Neural crest cell (in vitro differentiated cells): ENCODE data around the gene SLC51B. TPM values are rescaled to one million over a fixed set of nuclear protein-coding genes. Genes with fewer than 3 reads are reported as not detected.
A peak's percentile ranks its signal among the peaks of the same experiment; 100 is the strongest.

Experiments used
- DNase-seq: peaks from one replicate; pipeline ENCODE4 v3.0.0; 2021; ENCODE audit warnings: low read depth, mixed read lengths, low spot score
- H3K27ac Mint-ChIP-seq: one replicate; pipeline ENCODE4 v1.8.0; 2021; ENCODE audit warnings: mild to moderate bottlenecking, mixed read lengths; ENCODE audit not compliant: unreplicated experiment
- H3K27me3 Mint-ChIP-seq: 2 replicates; pipeline ENCODE4 v1.8.0; 2021; ENCODE audit warnings: low read depth, mild to moderate bottlenecking, mixed read lengths
- H3K36me3 Mint-ChIP-seq: 2 replicates; pipeline ENCODE4 v1.8.0; 2021; ENCODE audit warnings: low read depth, mild to moderate bottlenecking, mixed read lengths
- H3K4me1 Mint-ChIP-seq: 2 replicates; pipeline ENCODE4 v1.8.0; 2021; ENCODE audit warnings: mixed read lengths
- H3K4me3 Mint-ChIP-seq: one replicate; pipeline ENCODE4 v1.8.0; 2021; ENCODE audit warnings: mild to moderate bottlenecking, mixed read lengths
- H3K9me3 Mint-ChIP-seq: 2 replicates; pipeline ENCODE4 v1.8.0; 2021; ENCODE audit warnings: mixed read lengths
- CTCF ChIP-seq: fragments of 200-600 bp; sonication (generic); conservative IDR thresholded peaks from 2 replicates; pipeline ENCODE4 v1.5.0; 2021; ENCODE audit warnings: antibody characterized with exemption, mild to moderate bottlenecking
- total RNA-seq: library from RNA; stranded (reverse); gene quantifications from 2 replicates; pipeline ENCODE4 v1.2.1, GENCODE V29; 2021

Gene SLC51B
- total RNA-seq, 1 donor from 2014 or later, result not detected

GRCh38 chr15:65067645-65068402, 22.6 kb downstream of the SLC51B start, which contains the start of gene RASL12:
Gene RASL12 (minus strand): TSS chr15:65067991. CDS start chr15:65067835, 156 bp downstream.
- Mint-ChIP-seq H3K27me3 (peaks cover 35% of the 10 kb centered on the region), H3K27ac (peak within 1 kb of the TSS; percentile 57), H3K9me3 (no peaks in the 10 kb centered on the region), H3K4me1 (peaks cover 27% of the 10 kb centered on the region), H3K36me3 (no peaks in the 10 kb centered on the region), H3K4me3 (peak within 1 kb of the TSS; percentile 80)
- no peak for TF ChIP-seq CTCF
- DNase-seq, result no peak

- H3K9me3 Mint-ChIP-seq, result no peaks in the 10 kb centered on the region
- H3K4me1 Mint-ChIP-seq, result peaks cover 27% of the 10 kb centered on the region
- DNase-seq, result no peak
- H3K4me3 Mint-ChIP-seq, result peak overlapping the region; percentile 78
- H3K27ac Mint-ChIP-seq, result no peak overlapping the region
- no peak for TF ChIP-seq CTCF
- no peaks in the 10 kb centered on the region for H3K36me3 Mint-ChIP-seq
- peaks cover 35% of the 10 kb centered on the region for H3K27me3 Mint-ChIP-seq
These were observed 23.2 kb downstream of the SLC51B start for GRCh38 chr15:65068403-65068788.

GRCh38 chr15:65069179-65069578, 24.0 kb downstream of the SLC51B start:
- Mint-ChIP-seq H3K4me3 (no peak overlapping the region), H3K27me3 (peaks cover 35% of the 10 kb centered on the region), H3K36me3 (no peaks in the 10 kb centered on the region), H3K27ac (no peak overlapping the region), H3K9me3 (no peaks in the 10 kb centered on the region), H3K4me1 (peaks cover 27% of the 10 kb centered on the region)
- TF ChIP-seq CTCF, result no peak
- DNase-seq, result no peak

DNA sequence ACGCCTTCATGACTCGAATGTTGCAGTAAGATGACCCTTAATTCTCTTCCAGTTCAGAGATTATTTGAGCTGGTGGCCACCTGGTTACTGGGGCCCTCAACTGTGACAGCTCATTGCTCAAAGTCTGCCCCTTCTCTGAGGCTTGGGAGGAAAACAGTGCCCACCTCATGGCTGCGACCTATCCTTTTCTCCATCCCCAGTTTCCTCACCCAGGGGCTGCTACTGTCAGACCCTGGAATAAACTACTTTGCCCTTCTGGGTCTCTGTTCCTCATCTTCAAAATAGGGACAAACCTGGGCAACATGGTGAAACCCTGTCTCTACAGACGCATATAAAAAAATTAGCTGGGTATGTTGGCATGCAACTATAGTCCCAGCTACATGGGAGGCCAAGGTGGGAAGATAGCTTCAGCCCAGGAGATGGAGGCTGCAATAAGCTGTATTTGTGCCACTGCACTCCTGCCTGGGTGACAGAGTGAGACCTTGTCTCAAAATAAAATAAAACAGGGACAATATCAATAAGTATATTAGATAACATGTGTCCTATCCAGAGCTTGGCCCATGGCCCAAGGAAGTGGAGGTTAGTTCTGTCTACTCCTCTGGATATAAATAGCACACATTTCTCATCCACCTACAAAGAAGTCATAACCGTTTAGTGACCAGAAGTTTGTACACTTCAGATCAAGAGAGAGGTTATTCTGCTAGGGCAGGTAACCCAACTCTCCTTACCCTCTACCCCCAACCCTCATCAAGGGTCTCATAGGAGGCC, 24.8 kb downstream of the SLC51B start:
- no peak for DNase-seq
- Mint-ChIP-seq H3K9me3 (no peaks in the 10 kb centered on the region), H3K27me3 (peaks cover 35% of the 10 kb centered on the region), H3K4me3 (no peak overlapping the region), H3K27ac (no peak overlapping the region), H3K36me3 (no peaks in the 10 kb centered on the region), H3K4me1 (peaks cover 27% of the 10 kb centered on the region)
- TF ChIP-seq CTCF, result no peak

- no peak for DNase-seq
- H3K4me3 Mint-ChIP-seq, result no peak overlapping the region
- H3K9me3 Mint-ChIP-seq, result no peaks in the 10 kb centered on the region
- H3K27ac Mint-ChIP-seq, result no peak overlapping the region
- H3K4me1 Mint-ChIP-seq, result peaks cover 26% of the 10 kb centered on the region
- peaks cover 23% of the 10 kb centered on the region for H3K27me3 Mint-ChIP-seq
- TF ChIP-seq CTCF, result no peak
- no peaks in the 10 kb centered on the region for H3K36me3 Mint-ChIP-seq
These were observed 26.2 kb downstream of the SLC51B start for GRCh38 chr15:65071381-65071811.
